H9 (cell line): ENCODE data around the gene PAM. TPM values are rescaled to one million over a fixed set of nuclear protein-coding genes. Genes with fewer than 3 reads are reported as not detected.

Source experiments
- DNase-seq: peaks from one replicate; pipeline ENCODE4 v3.0.0-alpha.2; 2017
- H2AFZ ChIP-seq: one replicate; pipeline ENCODE4 v1.6.1; 2013; ENCODE audit warnings: mild to moderate bottlenecking, low read length, control low read depth, moderate library complexity
- H2AK5ac ChIP-seq: 2 replicates; pipeline ENCODE4 v1.6.1; 2013; ENCODE audit warnings: low read length, control low read depth, mixed read lengths; ENCODE audit not compliant: insufficient read length
- H2BK120ac ChIP-seq: one replicate; pipeline ENCODE4 v1.6.1; 2013; ENCODE audit warnings: low read depth, mild to moderate bottlenecking, low read length, control low read depth, inconsistent platforms; ENCODE audit not compliant: poor library complexity, severe bottlenecking
- H2BK12ac ChIP-seq: 2 replicates; pipeline ENCODE4 v1.6.1; 2013; ENCODE audit warnings: low read length, control low read depth, mixed read lengths, low read depth; ENCODE audit not compliant: insufficient read length
- H2BK15ac ChIP-seq: 2 replicates; pipeline ENCODE4 v1.6.1; 2013; ENCODE audit warnings: low read depth, low read length, control low read depth
- H2BK20ac ChIP-seq: one replicate; pipeline ENCODE4 v1.6.1; 2013; ENCODE audit warnings: low read depth, mild to moderate bottlenecking, low read length, control low read depth, inconsistent platforms; ENCODE audit not compliant: poor library complexity, severe bottlenecking
- H2BK5ac ChIP-seq: 2 replicates; pipeline ENCODE4 v1.6.1; 2013; ENCODE audit warnings: low read length, control low read depth, mixed read lengths; ENCODE audit not compliant: insufficient read length
- H3K14ac ChIP-seq: 2 replicates; pipeline ENCODE4 v1.6.1; 2013; ENCODE audit warnings: low read length, control low read depth; ENCODE audit not compliant: insufficient read depth
- H3K18ac ChIP-seq: 2 replicates; pipeline ENCODE4 v1.6.1; 2013; ENCODE audit warnings: low read depth, mild to moderate bottlenecking, mixed read lengths, low read length, control low read depth; ENCODE audit not compliant: insufficient read length
- H3K23ac ChIP-seq: 2 replicates; pipeline ENCODE4 v1.6.1; 2013; ENCODE audit warnings: low read length, control low read depth, mixed read lengths, low read depth; ENCODE audit not compliant: insufficient read length
- H3K23me2 ChIP-seq: 2 replicates; pipeline ENCODE4 v1.6.1; 2013; ENCODE audit warnings: low read depth, mild to moderate bottlenecking, mixed read lengths, low read length, control low read depth; ENCODE audit not compliant: insufficient read length, poor library complexity, severe bottlenecking
- H3K27ac ChIP-seq: 2 replicates; pipeline ENCODE4 v1.5.1; 2013; ENCODE audit warnings: low read length, control low read depth, mixed read lengths, low read depth; ENCODE audit not compliant: insufficient read length
- H3K27me3 ChIP-seq: 2 replicates; pipeline ENCODE4 v1.6.1; 2013; ENCODE audit warnings: low read length, control low read depth, inconsistent platforms; ENCODE audit not compliant: insufficient read depth
- H3K4ac ChIP-seq: 2 replicates; pipeline ENCODE4 v1.6.1; 2013; ENCODE audit warnings: low read depth, mild to moderate bottlenecking, control low read depth, inconsistent platforms, low read length, moderate library complexity
- H3K4me1 ChIP-seq: 2 replicates; pipeline ENCODE4 v1.6.1; 2013; ENCODE audit warnings: low read length, control low read depth, inconsistent platforms; ENCODE audit not compliant: insufficient read depth
- H3K4me2 ChIP-seq: 2 replicates; pipeline ENCODE4 v1.6.1; 2013; ENCODE audit warnings: low read length, control low read depth, mixed read lengths; ENCODE audit not compliant: insufficient read length, insufficient read depth
- H3K56ac ChIP-seq: 2 replicates; pipeline ENCODE4 v1.6.1; 2013; ENCODE audit warnings: low read depth, mild to moderate bottlenecking, mixed read lengths, low read length, control low read depth; ENCODE audit not compliant: insufficient read length
- H3K79me1 ChIP-seq: 2 replicates; pipeline ENCODE4 v1.6.1; 2013; ENCODE audit warnings: low read depth, mild to moderate bottlenecking, moderate library complexity, low read length, control low read depth, inconsistent platforms; ENCODE audit not compliant: insufficient read depth, poor library complexity, severe bottlenecking
- H3K79me2 ChIP-seq: 2 replicates; pipeline ENCODE4 v1.6.1; 2013; ENCODE audit warnings: low read length, control low read depth, inconsistent platforms; ENCODE audit not compliant: insufficient read depth
- H3K9ac ChIP-seq: 2 replicates; pipeline ENCODE4 v1.6.1; 2013; ENCODE audit warnings: low read length, control low read depth, mixed read lengths; ENCODE audit not compliant: insufficient read length; ENCODE audit errors: extremely low read depth
- H3K9me3 ChIP-seq: one replicate; pipeline ENCODE4 v1.6.1; 2013; ENCODE audit warnings: low read depth, low read length, inconsistent platforms; ENCODE audit not compliant: control insufficient read depth
- H3T11ph ChIP-seq: one replicate; pipeline ENCODE4 v1.6.1; 2013; ENCODE audit warnings: mild to moderate bottlenecking, low read length, control low read depth, inconsistent platforms
- H4K20me1 ChIP-seq: one replicate; pipeline ENCODE4 v1.6.1; 2013; ENCODE audit not compliant: control insufficient read depth, insufficient read length, insufficient read depth
- H4K5ac ChIP-seq: 2 replicates; pipeline ENCODE4 v1.6.1; 2013; ENCODE audit warnings: low read depth, mild to moderate bottlenecking, mixed read lengths, low read length, control low read depth; ENCODE audit not compliant: insufficient read length
- H4K8ac ChIP-seq: replicated peaks from 2 replicates; pipeline ENCODE4 v1.6.1; 2013; ENCODE audit warnings: low read length, control low read depth, mixed read lengths, low read depth; ENCODE audit not compliant: insufficient read length
- H4K91ac ChIP-seq: 2 replicates; pipeline ENCODE4 v1.6.1; 2013; ENCODE audit warnings: low read depth, mild to moderate bottlenecking, moderate library complexity, mixed read lengths, low read length, control low read depth; ENCODE audit not compliant: insufficient read length
- H3K27ac Mint-ChIP-seq, 3 experiments: 2 replicates in 2 of 3; 3 replicates in 1 of 3; pipeline ENCODE4 v1.8.0; 2020 to 2021; ENCODE audit warnings: mixed read lengths in 3 of 3, mild to moderate bottlenecking in 1 of 3, moderate library complexity in 1 of 3
- H3K27me3 Mint-ChIP-seq: 2 replicates; pipeline ENCODE4 v1.8.0; 2021; ENCODE audit warnings: low read depth, mild to moderate bottlenecking, moderate library complexity, mixed read lengths
- H3K36me3 Mint-ChIP-seq, 3 experiments: 2 replicates in 2 of 3; 3 replicates in 1 of 3; pipeline ENCODE4 v1.8.0; 2020 to 2021; ENCODE audit warnings: low read depth in 3 of 3, mixed read lengths in 3 of 3; ENCODE audit not compliant: insufficient read depth in 1 of 3
- H3K4me1 Mint-ChIP-seq, 2 experiments: 2 replicates each; pipeline ENCODE4 v1.8.0; 2020; ENCODE audit warnings: mixed read lengths in 2 of 2
- H3K4me3 Mint-ChIP-seq, 2 experiments: 2 replicates in 1 of 2; 3 replicates in 1 of 2; pipeline ENCODE4 v1.8.0; 2020 to 2021; ENCODE audit warnings: mild to moderate bottlenecking in 2 of 2, mixed read lengths in 2 of 2, moderate library complexity in 1 of 2
- H3K9me3 Mint-ChIP-seq, 2 experiments: 2 replicates in 1 of 2; 3 replicates in 1 of 2; pipeline ENCODE4 v1.8.0; 2020; ENCODE audit warnings: mild to moderate bottlenecking in 2 of 2, mixed read lengths in 2 of 2, moderate library complexity in 1 of 2
- CTCF ChIP-seq: fragments of 200-600 bp; sonication (generic); conservative IDR thresholded peaks from 3 replicates; pipeline ENCODE4 v1.8.0; 2021; ENCODE audit warnings: antibody characterized with exemption, mild to moderate bottlenecking
- total RNA-seq: library from RNA; stranded (reverse); gene quantifications from 2 replicates; pipeline ENCODE4 v1.2.1, GENCODE V29; 2021

Gene PAM
- total RNA-seq, 1 experiment from 2014 or later: 31.5 TPM

DNA sequence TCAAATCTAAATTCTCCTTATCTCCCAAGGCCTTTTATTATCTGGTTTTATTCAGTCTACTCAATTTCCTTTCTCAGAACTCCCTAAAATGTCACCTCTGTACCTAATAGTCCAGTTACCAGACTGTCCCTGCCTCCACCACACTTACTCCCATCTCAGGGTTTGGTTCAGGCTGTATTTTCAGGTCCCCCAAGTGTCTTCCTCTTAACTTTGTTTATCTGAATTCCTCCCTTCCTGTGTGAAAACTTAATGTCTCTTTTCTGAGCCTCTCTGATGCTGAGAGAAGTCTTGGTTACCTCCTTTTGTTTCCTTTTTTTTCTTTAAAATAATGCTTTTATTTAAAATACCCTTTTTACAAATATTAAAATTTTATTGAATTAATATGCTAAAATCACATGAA, 133.4 kb downstream of the PAM start:
- no peak overlapping the region for H3K18ac ChIP-seq
- no peak for DNase-seq
- H2BK12ac ChIP-seq: no peak overlapping the region
- no peaks in the 10 kb centered on the region for H3K27me3 ChIP-seq
- H2AK5ac ChIP-seq: no peak overlapping the region
- 0 out of 4 replicates have a peak, but pooled peaks cover 0 to 3% of the 10 kb centered on the region in 2 experiments for H3K4me1 Mint-ChIP-seq
- no peak overlapping the region for H2BK5ac ChIP-seq
- H3K9ac ChIP-seq: no peak overlapping the region
- no peak overlapping the region for H4K8ac ChIP-seq
- H2AFZ ChIP-seq: no peak overlapping the region
- H3K36me3 Mint-ChIP-seq: no peaks in the 10 kb centered on the region
- no peaks in the 10 kb centered on the region for H4K20me1 ChIP-seq
- H2BK120ac ChIP-seq: no peak overlapping the region
- H3K9me3 Mint-ChIP-seq: no peaks in the 10 kb centered on the region
- no peak overlapping the region for H3K4ac ChIP-seq
- H3K23me2 ChIP-seq: no peaks in the 10 kb centered on the region
- H3K4me2 ChIP-seq: no peak overlapping the region
- H3K79me1 ChIP-seq: no peaks in the 10 kb centered on the region
- H2BK15ac ChIP-seq: no peak overlapping the region
- no peak overlapping the region for H3K27ac ChIP-seq
- H3K9me3 ChIP-seq: no peaks in the 10 kb centered on the region
- H2BK20ac ChIP-seq: no peak overlapping the region
- TF ChIP-seq CTCF: no peak
- no peak overlapping the region for H3T11ph ChIP-seq
- H3K79me2 ChIP-seq: no peaks in the 10 kb centered on the region
- no peak overlapping the region; a peak in 1 of 7 replicates for H3K27ac Mint-ChIP-seq
- H3K23ac ChIP-seq: no peak overlapping the region
- no peaks in the 10 kb centered on the region for H3K27me3 Mint-ChIP-seq
- no peak overlapping the region for H4K5ac ChIP-seq
- H3K4me1 ChIP-seq: no peaks in the 10 kb centered on the region
- H3K4me3 Mint-ChIP-seq: no peak overlapping the region
- H3K56ac ChIP-seq: no peak overlapping the region
- H4K91ac ChIP-seq: no peak overlapping the region
- no peak overlapping the region for H3K14ac ChIP-seq
